Suprapubic skin (tissue), 4 donors: Measurements from ENCODE around the gene ANTXR2. TPM values are rescaled to one million over a fixed set of nuclear protein-coding genes. Genes with fewer than 3 reads are reported as not detected.

Experiments used
- DNase-seq, 2 donors: peaks; one replicate each; pipeline ENCODE4 v3.0.0-alpha.2; 2019; ENCODE audit warnings: low spot score in 2 of 2
- H3K27ac ChIP-seq: fragments of 200-600 bp; sonication (generic); one replicate; pipeline ENCODE4 v1.5.1; 2019
- H3K27me3 ChIP-seq: fragments of 200-600 bp; sonication (generic); one replicate; pipeline ENCODE4 v1.5.1; 2019
- H3K36me3 ChIP-seq: fragments of 200-600 bp; sonication (generic); one replicate; pipeline ENCODE4 v1.5.1; 2019
- H3K4me1 ChIP-seq: fragments of 200-600 bp; sonication (generic); one replicate; pipeline ENCODE4 v1.5.1; 2019
- H3K4me3 ChIP-seq: fragments of 200-600 bp; sonication (generic); one replicate; pipeline ENCODE4 v1.5.1; 2019; ENCODE audit warnings: mild to moderate bottlenecking
- H3K9me3 ChIP-seq: fragments of 200-600 bp; sonication (generic); one replicate; pipeline ENCODE4 v1.5.1; 2019
- EP300 ChIP-seq: sonication (generic); formaldehyde crosslinking; IDR thresholded peaks from one replicate; pipeline ENCODE4 v1.6.1; 2017; ENCODE audit warnings: antibody characterized with exemption
- POLR2A ChIP-seq, 2 donors: fragments of 450-650 bp; IDR thresholded peaks; one replicate each; pipeline ENCODE4 v1.6.1; 2017; ENCODE audit warnings: antibody characterized with exemption in 2 of 2, mild to moderate bottlenecking in 2 of 2, moderate library complexity in 2 of 2
- POLR2AphosphoS5 ChIP-seq, 3 donors: sonication (generic); formaldehyde crosslinking; IDR thresholded peaks; one replicate each; pipeline ENCODE4 v1.6.1; 2017; ENCODE audit warnings: antibody characterized with exemption in 3 of 3
- WGBS: methylation state at CpG from one replicate; pipeline ENCODE4 v1.1.5; 2018; 5-methylcytosine and 5-hydroxymethylcytosine counted together
- total RNA-seq, 4 donors: library from RNA; depleted of rRNA; stranded (reverse); fragments of >200 nt; gene quantifications; one replicate each; pipeline ENCODE4 v1.1.0, GENCODE V29; 2016
- TF ChIP-seq, protein P1 (sequence below), 2 donors: fragments of 200-600 bp in 1 of 2; fragments of 450-650 bp in 1 of 2; sonication (generic) in 1 of 2; IDR thresholded peaks; one replicate each; pipeline ENCODE4 v1.5.1; 2016 to 2019; ENCODE audit warnings: antibody characterized with exemption in 2 of 2, mild to moderate bottlenecking in 1 of 2, moderate library complexity in 1 of 2

The ANTXR2 gene
- total RNA-seq, 4 donors from 2014 or later = 9.8 to 22.2 (median 12.8) TPM

- no peak for DNase-seq
- Histone ChIP-seq H3K4me1 (peaks cover 16% of the 10 kb centered on the region), H3K27me3 (no peaks in the 10 kb centered on the region), H3K9me3 (no peaks in the 10 kb centered on the region), H3K36me3 (no peaks in the 10 kb centered on the region), H3K27ac (peak overlapping the region; percentile 46), H3K4me3 (no peak overlapping the region)
- TF ChIP-seq, protein P1, sequence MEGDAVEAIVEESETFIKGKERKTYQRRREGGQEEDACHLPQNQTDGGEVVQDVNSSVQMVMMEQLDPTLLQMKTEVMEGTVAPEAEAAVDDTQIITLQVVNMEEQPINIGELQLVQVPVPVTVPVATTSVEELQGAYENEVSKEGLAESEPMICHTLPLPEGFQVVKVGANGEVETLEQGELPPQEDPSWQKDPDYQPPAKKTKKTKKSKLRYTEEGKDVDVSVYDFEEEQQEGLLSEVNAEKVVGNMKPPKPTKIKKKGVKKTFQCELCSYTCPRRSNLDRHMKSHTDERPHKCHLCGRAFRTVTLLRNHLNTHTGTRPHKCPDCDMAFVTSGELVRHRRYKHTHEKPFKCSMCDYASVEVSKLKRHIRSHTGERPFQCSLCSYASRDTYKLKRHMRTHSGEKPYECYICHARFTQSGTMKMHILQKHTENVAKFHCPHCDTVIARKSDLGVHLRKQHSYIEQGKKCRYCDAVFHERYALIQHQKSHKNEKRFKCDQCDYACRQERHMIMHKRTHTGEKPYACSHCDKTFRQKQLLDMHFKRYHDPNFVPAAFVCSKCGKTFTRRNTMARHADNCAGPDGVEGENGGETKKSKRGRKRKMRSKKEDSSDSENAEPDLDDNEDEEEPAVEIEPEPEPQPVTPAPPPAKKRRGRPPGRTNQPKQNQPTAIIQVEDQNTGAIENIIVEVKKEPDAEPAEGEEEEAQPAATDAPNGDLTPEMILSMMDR (IDR thresholded peaks at IDR 0.05) = no peak
- no peak for TF ChIP-seq POLR2AphosphoS5 (IDR thresholded peaks at IDR 0.05)
Observed at GRCh38 chr4:80045786-80046185, 27.2 kb downstream of the ANTXR2 start.

DNA sequence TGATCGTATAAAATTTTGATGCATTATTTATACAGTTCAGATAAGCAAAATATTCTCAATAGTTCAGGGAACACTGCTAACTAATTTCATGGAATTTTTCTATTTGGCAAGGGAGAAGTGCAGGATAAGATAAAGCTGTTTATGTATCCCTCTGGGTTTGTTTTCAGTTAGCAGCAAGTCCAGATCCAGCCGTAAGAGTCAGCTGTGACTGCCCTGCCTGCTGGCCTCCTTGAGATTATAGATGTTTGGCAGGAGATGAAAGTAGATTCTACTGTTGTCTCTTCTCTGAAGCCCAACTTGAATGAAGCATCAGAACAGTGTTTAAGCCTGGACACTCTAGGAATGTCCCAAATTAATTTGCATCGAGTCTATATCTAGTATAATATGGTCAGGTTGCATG, 29.5 kb downstream of the ANTXR2 start:
- H3K4me3 ChIP-seq = no peak overlapping the region
- 64% methylated on average over 3 of the region's 3 CpGs for WGBS
- peaks cover 7% of the 10 kb centered on the region for H3K4me1 ChIP-seq
- no peaks in the 10 kb centered on the region for H3K27me3 ChIP-seq
- no peaks in the 10 kb centered on the region for H3K36me3 ChIP-seq
- H3K27ac ChIP-seq = no peak overlapping the region
- TF ChIP-seq POLR2AphosphoS5 (IDR thresholded peaks at IDR 0.05) = no peak
- TF ChIP-seq POLR2A (IDR thresholded peaks at IDR 0.05) = no peak
- TF ChIP-seq EP300 = no peak
- TF ChIP-seq, protein P1 (IDR thresholded peaks at IDR 0.05) = no peak
- DNase-seq = no peak
- no peaks in the 10 kb centered on the region for H3K9me3 ChIP-seq

DNA sequence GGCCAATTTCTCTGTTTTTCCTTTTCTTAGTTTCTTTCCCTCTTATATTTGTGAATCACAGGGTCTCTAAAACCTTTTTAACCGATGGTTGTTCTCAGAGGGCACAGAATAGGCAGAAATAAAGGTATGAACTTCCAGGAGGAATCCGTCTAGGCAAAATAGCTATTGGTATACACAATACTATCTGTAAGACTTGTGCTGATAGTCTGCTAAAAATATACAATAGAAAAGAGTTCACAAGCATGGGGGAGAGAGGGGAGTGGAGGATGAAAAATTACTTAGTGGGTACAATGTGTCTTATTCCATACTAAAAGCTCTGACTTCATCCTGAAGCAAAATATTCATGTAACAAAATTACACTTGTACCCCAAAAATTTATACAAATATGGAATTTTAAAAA, 30.2 kb downstream of the ANTXR2 start:
- Histone ChIP-seq H3K36me3 (no peaks in the 10 kb centered on the region), H3K4me1 (peaks cover 7% of the 10 kb centered on the region), H3K27me3 (no peaks in the 10 kb centered on the region), H3K9me3 (no peaks in the 10 kb centered on the region), H3K4me3 (no peak overlapping the region), H3K27ac (no peak overlapping the region)
- whole genome bisulfite sequencing = 94% methylated on average over 2 of the region's 2 CpGs
- DNase-seq = no peak
- TF ChIP-seq, protein P1 (IDR thresholded peaks at IDR 0.05) = no peak
- TF ChIP-seq EP300 (no peak), POLR2AphosphoS5 (IDR thresholded peaks at IDR 0.05) (no peak), POLR2A (IDR thresholded peaks at IDR 0.05) (no peak)

- Histone ChIP-seq H3K9me3 (no peaks in the 10 kb centered on the region), H3K27me3 (no peaks in the 10 kb centered on the region), H3K27ac (peak overlapping the region; percentile 78), H3K4me3 (no peak overlapping the region), H3K4me1 (peaks cover 11% of the 10 kb centered on the region), H3K36me3 (no peaks in the 10 kb centered on the region)
- 83% methylated on average over 1 of the region's 1 CpG for WGBS
- DNase-seq = no peak
- TF ChIP-seq, protein P1 (IDR thresholded peaks at IDR 0.05) = no peak
- no peak for TF ChIP-seq POLR2AphosphoS5 (IDR thresholded peaks at IDR 0.05)
Observed at GRCh38 chr4:80037864-80038263, 35.2 kb downstream of the ANTXR2 start.

DNA sequence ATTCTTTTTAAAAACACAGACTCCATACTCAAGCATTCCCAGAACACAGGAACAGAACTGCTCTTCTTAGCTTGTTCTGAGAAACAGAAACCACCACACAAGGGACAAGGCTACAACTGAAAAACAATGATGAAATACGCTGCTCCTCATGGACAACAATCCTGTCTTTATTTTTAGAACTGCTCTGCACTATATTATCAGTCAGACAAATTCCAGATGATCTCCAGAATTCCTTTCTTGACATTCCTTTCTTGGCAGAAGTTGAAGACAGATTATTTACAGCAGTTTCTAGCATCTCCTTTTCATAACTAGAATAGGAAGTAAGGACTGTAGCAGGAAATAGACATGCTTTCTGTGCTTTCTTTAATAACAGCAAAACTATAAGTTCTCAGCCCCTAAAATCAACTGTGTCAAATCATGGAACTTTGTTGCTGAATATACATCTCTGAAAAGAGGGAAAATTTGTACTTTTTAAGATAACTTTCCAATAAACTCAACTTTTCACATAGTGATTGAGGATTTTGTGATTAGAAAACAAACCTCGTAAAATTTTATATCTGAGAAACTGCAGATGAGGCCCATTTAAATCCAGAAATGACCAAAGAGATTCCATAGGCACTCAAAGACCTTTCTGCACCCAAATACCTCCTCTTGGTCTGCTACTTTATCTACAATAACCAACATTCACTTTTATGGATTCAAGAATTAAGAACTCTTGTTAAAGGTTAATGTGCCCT, 35.9 kb downstream of the ANTXR2 start:
- Histone ChIP-seq H3K9me3 (no peaks in the 10 kb centered on the region), H3K4me3 (no peak overlapping the region), H3K36me3 (no peaks in the 10 kb centered on the region), H3K4me1 (peaks cover 11% of the 10 kb centered on the region), H3K27me3 (no peaks in the 10 kb centered on the region), H3K27ac (peak overlapping the region; percentile 78)
- TF ChIP-seq, protein P1 (IDR thresholded peaks at IDR 0.05) = no peak
- TF ChIP-seq EP300 (no peak), POLR2A (IDR thresholded peaks at IDR 0.05) (no peak), POLR2AphosphoS5 (IDR thresholded peaks at IDR 0.05) (peak in 1 of 3 donors; percentile 64)
- DNase-seq = no peak
- WGBS = 58% methylated on average over 2 of the region's 2 CpGs
